GM19240 (cell line): ENCODE results near the gene BMERB1.

Experiments used
- DNase-seq: peaks from one replicate; pipeline ENCODE4 v3.0.0; 2011; ENCODE audit warnings: low spot score; ENCODE audit not compliant: insufficient read length

BMERB1 gene

GRCh38 chr16:15608398-15609285 is 174.3 kb downstream of the BMERB1 start:
- DNase-seq: no peak

- DNase-seq: no peak
Measured at GRCh38 chr16:15609286-15609649, 174.9 kb downstream of the BMERB1 start.

GRCh38 chr16:15610369-15610871 is 176.0 kb downstream of the BMERB1 start:
- DNase-seq: no peak

- no peak for DNase-seq
Measured at GRCh38 chr16:15611610-15612009, 177.2 kb downstream of the BMERB1 start.

- DNase-seq: no peak
Measured at GRCh38 chr16:15613676-15614075, 179.3 kb downstream of the BMERB1 start.

GRCh38 chr16:15616012-15616411 is 181.6 kb downstream of the BMERB1 start:
- no peak for DNase-seq

- no peak for DNase-seq
Measured at GRCh38 chr16:15616475-15617165, 182.2 kb downstream of the BMERB1 start.

GRCh38 chr16:15617901-15618300 is 183.5 kb downstream of the BMERB1 start:
- no peak for DNase-seq

GRCh38 chr16:15618392-15618791 is 184.0 kb downstream of the BMERB1 start:
- DNase-seq: no peak

GRCh38 chr16:15620611-15621195 is 186.3 kb downstream of the BMERB1 start:
- DNase-seq: no peak

GRCh38 chr16:15621456-15621855 is 187.1 kb downstream of the BMERB1 start:
- no peak for DNase-seq

GRCh38 chr16:15621889-15622288 is 187.5 kb downstream of the BMERB1 start:
- no peak for DNase-seq

GRCh38 chr16:15631730-15632409 is 197.5 kb downstream of the BMERB1 start:
- DNase-seq: no peak

GRCh38 chr16:15635926-15636325 is 201.5 kb downstream of the BMERB1 start:
- no peak for DNase-seq

GRCh38 chr16:15636392-15636873 is 202.0 kb downstream of the BMERB1 start:
- no peak for DNase-seq
